ENCODE measurements around the gene FGF8.

Gene FGF8

DNA sequence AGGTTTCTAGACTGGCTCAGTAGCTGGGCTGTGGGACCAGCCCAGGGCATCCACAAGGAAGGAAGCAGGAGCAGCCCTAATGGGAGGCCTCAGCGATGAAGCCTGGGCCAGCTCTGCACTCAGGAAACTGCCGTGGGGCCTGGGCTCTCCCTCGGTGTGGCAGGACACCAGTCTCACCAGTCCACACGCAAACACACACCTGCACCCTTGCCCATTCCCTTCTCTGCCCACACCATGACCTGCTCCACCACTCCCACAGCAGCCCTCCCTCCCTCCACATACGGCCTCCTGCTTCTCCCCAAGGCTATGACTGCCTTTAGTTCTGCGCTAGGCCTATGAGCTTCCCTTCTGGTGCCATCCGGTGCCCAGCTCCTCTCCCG lies 7.1 kb downstream of the FGF8 start:
- DNase-seq = no peak

DNA sequence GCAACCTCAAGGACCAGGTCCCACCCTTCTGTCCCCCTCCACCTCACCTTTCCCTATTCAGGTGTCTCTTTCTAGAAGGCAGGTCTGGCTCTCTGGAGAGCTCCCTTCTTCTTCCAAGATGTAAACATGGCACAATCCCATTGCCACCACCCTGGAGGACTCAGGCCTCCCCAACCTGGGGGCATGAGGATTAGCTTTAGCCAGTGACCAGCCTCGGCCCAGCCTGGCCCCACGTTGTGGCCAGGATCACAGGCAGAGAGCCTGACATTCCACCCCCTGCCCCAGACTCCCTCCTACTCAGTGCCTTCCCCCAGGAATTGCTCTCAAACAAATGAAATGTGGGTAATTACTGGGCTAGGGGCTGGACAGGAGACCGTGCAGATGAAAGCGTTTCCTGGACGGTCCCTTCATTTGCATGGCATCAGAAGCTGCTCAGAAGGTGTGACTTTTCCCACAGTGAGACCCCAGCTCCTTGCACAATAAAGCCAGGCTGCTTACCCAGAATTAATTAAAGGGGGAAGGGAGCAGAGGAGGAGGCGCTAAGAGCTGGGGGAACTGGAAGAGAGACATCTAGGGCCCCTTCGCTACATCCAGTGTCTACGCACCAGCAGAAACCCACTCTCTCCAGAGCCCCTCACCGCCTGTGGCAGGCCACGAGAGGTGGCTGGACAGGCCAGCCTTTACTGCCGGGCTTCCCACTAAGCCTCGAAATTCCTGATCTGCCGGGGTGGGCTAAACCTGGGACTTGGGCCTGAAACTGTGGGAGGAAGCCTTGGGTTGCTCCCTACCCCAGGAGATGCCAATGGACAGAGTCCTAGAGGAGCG lies 7.7 kb downstream of the FGF8 start:
- no peak for DNase-seq

DNA sequence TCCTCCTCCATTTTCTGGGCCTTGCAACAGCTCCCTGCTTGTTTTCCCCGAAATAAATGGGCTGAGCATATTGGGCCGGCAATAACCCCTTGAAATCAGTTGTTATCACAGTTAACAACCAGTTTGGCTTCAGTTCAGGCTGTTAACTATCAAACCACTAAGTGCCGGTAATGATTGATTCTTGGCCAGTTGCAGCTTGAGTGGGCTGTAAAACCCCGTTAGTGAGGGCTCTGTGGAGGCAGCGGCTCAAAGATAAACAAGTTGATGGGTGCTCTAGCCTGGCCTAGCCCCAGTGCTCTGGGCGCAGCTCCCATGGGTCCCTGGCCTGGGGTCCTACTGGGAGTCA lies 8.3 kb downstream of the FGF8 start:
- no peak for DNase-seq

DNA sequence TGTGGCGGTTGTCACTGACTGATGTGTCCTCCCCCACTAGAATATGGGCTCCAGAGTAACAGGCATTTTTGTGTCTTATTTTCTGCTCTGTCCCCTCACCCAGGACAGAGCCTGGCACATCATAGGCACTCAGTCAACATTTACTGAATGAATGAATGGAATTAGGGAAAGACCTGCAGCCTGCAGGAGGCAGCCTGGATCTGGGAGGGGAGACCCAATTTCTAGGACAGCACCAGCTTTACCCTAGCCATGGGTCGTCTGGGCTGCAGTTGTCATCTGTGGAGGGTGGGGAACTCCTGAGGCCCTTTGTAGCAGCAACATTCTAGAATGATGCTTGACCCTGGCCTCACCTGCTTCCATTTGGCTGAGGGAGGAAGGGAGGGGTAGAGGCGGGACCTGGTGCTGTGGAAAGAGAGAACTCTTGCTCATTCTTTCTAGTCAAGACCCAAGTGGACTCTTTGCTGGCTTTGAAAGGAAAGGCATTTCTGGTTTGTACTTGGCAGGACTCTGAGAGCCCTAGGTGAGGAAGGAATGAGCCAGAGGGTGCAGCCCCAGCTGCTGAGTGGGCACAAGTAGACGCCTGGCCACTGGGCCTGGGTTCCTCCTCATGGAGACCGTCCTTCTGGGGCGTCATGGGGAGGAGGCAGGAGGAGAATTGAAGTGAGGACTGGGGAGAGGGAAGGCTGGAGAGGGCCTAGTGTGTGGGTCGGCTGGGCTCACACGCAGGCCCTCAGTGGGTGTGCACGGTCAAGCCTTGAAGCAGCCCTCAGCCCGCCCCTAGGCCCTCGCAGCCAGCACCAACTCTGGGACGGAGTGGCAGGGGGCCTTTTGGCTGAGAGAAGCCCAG lies 8.9 kb downstream of the FGF8 start:
- no peak for DNase-seq

DNA sequence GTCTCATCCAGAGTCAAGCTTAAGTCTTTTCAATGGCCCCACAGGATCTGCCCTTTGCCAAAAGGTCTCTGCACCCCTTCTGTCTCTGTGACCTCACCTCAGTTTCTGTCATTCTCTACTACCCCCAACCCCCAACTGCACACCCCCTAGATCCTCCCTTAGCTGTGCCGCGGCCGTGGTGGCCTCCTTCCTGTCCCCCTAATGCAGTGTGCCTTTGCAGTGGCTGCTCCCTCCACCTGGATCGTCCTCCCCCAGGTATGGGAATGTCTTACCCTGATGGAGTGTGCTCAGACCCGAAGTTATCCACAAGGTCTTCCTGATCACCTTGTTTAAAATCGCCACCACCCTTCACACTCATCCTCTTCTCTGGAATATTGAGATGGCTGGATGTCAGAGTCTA lies 9.6 kb downstream of the FGF8 start:
- no peak for DNase-seq

DNA sequence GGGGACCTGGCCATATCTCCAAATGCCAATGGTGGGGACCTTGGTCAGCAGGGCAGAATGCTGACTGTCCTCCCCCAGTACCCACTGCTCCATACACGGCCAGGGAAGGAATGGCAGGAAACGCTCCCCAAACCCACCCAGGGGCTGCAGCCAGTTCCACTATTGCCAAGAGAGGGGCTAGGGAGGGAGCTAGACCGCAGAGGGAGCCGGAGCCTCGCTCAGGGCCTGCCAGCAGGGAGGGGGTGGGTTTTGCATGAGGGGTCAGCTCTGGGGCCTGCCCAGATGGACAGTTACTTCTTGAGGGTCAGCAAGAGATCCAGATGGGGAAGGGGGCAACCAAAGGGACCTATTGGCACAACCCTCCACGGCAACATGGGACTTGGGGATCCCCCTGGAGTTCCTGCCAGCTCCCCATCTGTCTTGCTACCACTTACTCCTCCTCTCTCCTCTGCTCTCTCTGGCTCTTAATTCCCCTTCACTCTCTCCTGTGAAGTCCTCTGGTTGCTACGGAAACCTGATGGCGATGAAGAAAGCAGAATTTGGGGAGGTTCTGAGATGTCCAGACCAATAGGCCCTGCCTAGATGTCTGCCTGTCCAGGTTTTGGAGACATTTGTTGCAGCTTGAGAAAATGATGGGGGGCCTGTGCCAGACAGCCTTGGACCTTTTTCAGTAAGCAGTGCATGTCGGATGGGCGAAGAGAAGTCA lies 12.6 kb downstream of the FGF8 start:
- no peak for DNase-seq

DNA sequence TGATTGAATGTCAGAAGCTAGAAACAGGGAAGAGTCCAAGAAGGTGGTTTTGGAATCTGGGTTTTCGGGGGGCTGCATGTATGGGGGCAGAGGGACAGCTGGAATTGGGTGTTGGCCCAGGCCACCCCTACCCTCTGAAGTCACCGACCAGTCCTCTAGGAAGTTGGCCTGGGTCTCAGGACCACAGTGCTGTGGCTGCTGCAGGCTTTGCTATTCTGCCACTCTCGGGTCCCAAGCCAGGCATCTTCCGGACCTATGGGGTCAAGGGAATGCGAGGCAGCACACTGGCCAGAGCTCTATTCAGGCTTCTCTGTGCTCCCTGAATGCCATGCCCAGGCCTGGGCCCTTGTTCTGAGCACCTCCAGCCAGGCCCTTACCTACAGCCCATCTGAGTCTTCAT lies 13.2 kb downstream of the FGF8 start:
- no peak for DNase-seq

DNA sequence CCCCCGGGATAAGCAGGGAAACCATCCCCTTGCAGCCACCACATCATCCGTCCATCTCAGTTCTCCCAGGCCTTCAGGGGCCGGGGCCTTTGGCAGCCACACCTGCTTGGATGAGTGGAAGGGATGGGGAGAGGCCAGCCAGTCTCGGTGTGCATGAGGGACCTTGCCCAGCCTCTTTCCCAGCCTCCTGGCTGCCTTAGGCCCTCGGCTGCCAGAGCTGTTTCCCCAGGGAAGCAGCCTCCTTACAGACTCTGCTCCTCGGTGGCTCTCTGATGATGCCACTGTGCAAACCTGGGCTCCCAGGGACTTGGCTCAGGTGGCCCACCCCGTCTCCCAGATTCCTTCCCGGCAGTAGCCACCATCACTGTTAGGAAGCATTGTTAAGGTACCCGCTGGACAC lies 14.7 kb downstream of the FGF8 start:
- no peak for DNase-seq

DNA sequence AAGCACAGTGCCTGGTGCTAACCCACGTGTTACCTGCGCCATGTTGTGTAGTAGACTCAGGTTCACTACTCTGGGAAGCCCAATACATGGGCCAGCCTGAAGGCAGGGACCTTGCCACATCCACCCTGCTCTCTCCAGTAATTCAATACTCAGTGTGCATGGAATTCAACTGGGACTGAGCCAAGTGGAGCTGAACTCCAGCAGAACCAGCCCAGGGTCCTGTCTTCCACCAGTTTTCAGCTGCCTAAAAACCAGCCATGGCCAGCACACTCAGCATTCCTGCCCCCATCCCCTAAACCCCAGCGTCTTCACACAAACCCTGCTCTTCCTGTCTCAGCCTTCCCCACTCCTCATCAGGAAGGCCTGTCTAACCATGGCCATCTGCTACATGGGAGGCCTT lies 15.4 kb downstream of the FGF8 start:
- DNase-seq = no peak

DNA sequence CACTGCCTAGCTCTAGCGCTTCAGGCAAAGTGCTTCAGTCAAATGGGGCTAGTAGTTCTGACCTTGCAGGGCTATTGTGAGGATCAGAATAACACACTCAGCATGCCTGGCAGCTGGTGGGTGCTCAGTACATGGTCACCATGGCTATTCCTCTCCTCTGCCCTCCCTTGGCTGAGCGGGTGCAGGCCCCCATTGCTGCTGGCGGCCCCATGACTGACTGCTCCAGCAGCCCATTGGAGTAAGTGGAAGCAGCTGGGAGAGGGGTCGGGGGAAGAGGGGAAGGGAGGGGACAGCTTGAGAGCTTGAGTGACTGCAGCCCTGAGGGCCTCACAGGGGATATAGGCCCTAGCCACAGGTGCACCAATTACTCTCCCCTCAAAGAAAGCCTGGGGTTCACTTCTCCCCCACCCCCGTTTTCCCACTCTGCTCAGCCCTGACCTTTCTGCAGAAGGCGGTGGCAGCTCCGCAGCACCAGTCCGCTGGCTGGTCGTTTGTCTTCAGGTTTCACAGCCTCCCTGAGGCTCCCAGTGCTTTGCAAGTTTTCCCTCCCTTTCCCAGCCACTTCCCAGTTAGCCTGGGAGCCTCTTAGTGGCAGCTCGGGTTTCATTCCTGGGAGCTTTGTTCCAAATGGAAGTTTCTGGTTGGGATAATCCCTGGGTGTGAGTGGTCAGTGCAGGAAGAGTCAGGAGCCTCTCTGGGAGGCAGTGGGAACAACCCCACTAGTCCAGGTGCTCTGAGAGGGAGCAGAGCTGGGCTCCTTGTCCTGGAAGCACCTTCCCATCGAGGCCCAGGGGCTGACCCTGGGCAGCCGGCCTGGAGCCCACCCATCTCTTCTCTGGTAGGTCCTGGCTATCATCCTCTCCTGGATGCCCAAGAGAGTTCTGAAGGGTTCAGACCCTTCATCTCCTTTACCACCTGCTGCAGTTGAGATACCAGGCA lies 16.3 kb downstream of the FGF8 start:
- no peak for DNase-seq

DNA sequence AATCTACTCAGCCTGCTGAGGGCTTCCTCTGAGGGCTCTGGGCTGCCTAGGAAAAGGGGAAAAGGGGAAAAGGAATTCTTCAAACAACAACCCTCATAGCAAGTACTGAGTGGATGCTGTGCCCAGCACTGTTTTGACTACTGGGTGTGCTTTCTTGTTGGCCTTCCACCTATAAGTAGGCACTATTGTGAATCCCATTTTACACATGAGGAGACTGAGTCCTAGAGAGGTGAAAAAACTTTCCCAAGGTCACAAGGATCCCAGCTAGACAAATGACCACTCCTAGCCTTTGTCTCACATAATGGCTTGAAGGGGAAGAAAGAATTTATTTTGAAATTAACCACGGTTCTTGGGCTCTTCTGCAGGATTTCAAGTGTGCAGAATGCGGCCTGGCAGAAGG lies 17.1 kb downstream of the FGF8 start:
- no peak for DNase-seq

DNA sequence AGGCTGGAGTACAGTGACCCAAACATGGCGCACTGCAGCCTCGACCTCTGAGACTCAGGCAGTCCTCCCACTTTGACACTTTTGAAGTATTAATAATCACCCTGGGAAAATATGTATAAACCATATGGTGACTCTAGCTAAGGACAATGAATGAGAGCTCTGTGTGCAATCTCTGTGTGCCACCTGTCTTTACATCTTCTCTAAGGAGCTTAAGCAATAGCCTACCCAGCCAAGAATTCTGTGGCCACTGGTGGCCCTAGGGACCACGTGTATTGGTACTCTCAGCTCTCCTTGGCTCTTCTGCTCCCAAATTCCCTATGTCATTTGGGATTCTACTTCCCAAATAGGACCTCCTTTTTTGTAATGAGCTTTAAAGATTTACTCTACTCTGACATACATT lies 23.7 kb downstream of the FGF8 start:
- no peak for DNase-seq

DNA sequence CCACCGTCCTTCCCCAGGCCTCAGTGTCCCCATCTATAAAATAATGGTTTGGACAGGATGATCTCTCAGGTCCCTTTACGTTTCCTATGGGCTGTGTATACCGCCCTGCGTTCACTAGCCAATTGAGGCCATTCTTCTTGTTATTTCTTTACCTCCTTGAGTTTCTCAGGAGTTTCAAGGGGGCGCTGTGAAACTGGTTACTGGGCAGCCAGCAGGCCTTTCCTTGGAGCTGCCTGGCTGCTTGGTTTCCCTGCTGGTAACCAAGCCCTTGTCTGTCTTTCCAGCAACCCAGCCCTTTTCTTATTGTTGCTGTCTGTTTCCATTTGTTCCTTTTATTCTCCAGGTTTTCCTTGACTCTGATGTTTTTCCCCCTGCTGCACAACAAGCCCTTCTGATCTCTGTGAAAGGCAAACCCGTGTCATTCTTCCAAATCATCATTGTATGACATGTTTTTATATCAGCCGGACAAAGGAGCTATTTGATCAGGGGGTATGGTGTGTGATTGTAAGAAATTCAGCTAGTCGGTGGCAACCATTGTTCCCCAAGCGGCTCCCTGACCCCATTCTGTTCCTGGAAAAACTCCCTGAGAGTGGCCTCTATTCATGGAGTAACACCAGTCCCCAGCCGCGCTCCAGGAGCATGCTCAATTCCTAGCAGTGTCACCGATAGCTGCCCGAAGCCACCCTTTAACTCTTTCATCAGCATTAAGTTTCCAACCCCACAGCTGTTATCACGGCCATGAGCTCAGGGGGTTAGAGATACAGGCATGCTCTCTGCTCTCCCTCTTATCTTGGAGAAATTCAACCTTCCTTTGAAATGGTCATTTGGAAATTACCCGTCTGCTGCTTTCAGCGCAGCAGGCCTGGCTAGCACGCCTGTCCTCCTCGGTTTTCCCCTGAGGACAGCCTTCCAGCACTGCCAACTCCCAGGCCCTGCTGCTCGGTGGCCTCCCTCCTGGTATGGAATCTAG lies 26.6 kb downstream of the FGF8 start:
- DNase-seq = no peak

DNA sequence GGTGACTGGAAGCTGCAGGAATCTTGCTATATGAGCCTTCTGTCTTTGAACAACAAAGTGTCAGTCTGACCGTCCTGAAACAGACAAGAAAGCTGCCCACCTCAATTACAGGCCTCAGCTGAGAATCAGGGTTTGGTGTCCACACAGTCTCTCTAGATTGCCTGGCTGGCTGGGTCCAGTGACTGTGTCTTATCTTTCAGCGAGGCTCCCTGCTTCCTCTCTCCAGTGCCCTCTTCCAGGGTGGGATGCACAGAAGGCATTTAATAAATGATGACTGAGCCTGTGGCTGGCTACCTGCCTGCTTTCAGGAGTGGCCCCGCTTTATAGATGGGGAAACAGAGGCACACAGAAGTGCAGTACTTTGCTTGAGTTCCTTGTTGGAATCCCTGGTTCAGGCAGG lies 27.4 kb downstream of the FGF8 start:
- DNase-seq = no peak

DNA sequence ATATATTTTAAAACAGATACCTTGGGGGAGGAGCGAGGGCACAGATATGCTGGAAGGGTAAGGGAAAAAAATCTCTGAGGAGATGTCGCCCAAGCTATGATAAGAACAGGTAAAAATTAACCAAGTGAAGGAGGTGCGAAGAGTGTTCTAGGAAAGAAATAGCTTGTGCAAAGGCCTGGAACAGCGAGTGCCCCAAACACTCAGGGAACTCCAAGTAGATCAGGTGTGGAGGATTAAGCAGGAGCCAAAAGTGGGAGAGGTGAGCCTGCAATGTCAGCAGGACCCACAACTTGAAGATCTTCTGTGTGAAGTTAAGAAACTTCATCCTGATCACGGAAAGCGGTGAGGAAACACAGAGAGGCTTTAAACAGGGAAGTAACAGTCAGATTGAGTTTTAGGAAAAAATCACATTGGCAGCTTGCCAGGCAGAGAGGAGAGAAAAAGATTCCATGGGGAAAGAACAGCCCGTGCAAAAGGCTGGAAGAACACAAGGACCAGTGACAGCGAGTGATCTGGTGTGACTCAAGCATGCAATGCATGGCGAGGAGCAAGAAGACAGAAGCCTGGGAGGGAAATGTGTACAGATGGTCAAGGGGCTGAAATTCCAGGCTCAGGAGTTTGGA lies 30.7 kb downstream of the FGF8 start:
- DNase-seq = no peak

DNA sequence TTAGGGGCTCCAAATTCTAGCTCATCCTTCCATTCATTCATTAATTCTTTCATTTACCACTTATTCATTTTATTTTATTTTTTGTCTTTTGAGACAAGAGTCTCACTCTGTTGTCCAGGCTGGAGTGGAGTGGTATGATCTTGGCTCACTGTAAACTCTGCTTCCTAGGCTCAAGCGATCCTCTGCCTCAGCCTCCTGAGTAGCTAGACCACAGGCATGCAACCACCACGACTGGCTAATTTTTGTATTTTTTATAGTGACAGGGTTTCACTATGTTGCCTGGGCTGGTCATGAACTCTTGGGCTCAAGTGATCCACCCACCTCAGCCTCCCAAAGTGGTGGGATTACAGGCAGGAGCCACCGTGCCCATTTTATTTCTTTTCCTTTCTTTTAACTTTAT lies 31.6 kb downstream of the FGF8 start:
- no peak for DNase-seq

DNA sequence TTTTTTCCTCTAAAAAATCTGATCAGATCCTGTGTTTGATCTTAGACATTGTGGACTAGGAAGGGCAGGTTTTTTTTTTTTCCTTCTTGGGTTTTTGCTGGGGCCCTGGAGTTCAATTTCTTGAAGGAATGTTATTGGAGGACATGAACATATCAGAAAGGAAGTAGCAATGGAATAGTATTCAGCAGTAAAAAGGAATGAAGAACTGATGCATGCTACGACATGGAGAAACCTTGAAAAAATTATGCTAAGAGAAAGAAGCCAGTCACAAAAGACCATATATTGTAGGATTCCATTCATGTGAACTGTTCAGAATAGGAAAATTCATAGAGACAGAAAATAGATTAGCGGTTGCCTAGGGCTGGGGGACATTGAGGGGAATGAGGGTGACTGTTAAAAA lies 34.0 kb downstream of the FGF8 start:
- no peak for DNase-seq

DNA sequence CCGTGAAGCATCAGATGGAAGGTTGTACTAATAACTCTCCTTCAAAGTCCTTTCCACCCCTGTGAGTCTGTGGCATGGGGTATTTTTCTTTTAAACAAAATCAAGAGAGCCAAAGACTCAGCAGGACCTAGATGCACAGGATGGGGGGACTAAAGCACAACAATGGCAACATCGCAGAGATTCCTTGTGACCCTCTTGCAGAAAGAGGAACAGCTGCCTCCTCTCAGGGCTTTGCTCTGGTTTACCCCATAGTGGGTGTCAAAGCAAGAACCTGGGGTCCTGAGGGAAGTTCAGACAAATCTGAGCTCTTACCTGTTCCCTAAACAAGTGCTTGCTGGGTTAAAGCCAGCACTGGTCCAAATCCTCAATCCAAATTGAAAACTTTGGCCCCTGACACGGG lies 39.2 kb downstream of the FGF8 start:
- DNase-seq = no peak

DNA sequence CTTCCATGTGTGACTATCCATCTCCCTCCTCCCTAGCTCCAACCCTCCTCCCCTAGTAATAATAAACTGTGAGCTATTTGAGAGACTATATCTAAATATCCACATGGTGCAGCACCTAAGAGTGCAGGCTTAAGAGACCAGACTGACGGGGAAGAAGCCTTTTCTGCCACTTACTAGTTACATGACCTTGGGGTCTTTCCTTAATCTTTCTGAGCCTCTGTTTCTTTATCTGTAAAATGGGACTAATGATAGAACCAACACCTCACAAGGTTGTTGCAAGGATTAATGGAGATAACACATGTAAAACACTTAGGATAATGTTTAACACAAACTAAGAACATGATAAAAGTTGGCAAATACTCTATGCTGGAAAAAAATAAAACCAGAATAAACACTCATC lies 43.8 kb downstream of the FGF8 start:
- DNase-seq = no peak

DNA sequence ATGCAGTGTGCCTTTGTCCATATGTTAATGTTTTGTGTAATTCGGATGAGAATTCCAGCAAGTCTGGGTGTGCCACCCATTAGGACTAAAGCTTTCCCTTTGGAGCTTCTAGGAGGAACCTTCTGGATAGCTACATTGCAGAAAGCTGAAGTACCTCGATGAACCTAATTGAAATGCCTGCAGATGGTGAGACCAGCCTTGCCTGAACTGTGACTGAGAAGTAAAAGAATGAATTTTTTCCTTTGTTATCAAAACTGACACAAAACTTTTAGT lies 49.9 kb downstream of the FGF8 start:
- no peak for DNase-seq

All from cerebellar nuclear complex (tissue), 1 donor.